Stimulated activated CD4-positive, alpha-beta T cell treated with anti-CD3 and anti-CD28 coated beads, TNF-alpha, amount 100 ng/mL, for 24 hours (primary cell): Measurements from ENCODE around the gene TULP3.

Experiments
- DNase-seq, 3 experiments: peaks; one replicate each; pipeline ENCODE4 v3.0.0-alpha.2; 2020; ENCODE audit warnings: low read depth in 3 of 3

TULP3 gene

GRCh38 chr12:2925322-2925995 lies 34.8 kb downstream of the TULP3 start:
- no peak for DNase-seq

- no peak for DNase-seq
These were observed 40.2 kb downstream of the TULP3 start for GRCh38 chr12:2930865-2931264.

DNA sequence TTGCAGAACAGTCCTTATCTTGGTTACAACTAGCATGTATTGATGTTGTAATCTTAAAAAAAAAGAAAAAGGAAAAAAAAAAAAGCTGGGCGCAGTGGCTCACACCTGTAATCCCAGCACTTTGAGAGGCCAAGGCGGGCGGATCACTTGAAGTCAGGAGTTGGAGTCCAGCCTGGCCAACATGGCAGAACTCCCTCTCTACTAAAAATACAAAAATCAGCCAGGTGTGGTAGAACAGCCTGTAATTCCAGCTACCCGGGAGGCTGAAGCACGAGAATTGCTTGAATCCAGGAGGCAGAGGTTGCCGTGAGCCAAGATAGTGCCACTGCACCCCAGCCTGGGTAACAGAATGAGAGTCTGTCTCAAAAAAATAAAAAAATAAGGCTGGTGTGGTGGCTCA lies 42.9 kb downstream of the TULP3 start:
- DNase-seq = no peak

DNA sequence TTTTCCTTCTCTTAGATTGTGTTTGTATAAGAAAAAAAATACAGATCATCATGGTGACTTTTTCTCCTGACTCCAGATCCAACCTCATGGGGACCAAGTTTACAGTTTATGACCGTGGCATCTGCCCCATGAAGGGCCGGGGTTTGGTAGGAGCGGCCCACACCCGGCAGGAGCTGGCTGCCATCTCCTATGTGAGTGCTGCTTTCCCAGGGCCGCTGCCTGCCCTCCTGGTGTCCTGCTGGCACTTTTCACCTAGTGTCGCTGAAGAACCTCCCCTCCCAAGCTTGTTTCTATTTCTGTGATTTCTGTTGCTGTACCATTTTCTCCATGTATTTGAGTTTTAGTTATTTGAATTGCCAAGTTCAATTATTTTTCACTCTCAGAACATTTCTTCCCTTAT lies 43.7 kb downstream of the TULP3 start:
- no peak for DNase-seq

DNA sequence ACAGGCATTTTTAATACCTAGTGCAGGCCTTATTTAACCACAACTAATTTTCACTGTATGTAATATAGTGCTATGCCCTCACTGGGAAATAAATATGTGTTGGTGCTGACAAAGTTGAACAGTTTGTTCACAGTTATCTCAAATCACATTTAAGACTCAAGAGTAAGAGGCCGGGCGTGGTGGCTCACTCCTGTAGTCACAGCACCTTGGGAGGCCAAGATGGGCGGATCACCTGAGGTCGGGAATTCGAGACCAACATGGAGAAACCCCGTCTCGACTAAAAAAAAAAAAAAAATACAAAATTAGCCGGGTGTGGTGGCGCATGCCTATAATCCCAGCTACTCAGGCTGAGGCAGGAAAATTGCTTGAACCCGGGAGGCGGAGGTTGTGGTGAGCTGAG lies 45.6 kb downstream of the TULP3 start:
- DNase-seq = no peak

- DNase-seq = no peak
These were observed 46.8 kb downstream of the TULP3 start for GRCh38 chr12:2937500-2937899.

DNA sequence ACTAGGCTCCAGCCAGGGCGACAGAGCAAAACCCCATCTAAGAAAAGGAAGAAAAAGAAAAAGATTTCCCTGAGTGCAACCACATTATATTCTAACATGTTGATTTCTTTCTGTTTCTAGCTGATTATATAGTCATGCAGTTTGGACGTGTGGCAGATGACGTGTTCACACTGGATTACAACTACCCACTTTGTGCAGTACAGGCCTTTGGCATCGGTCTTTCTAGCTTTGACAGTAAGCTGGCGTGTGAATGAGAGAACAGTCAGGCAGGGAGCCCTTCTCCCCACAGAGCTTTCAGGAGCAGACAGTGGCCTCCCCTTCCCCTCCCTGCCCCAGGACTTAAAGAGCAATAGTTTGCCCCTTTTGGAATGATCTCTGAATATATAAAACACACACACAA lies 48.5 kb downstream of the TULP3 start:
- DNase-seq = no peak

GRCh38 chr12:2940564-2940963 lies 49.9 kb downstream of the TULP3 start:
- no peak for DNase-seq

DNA sequence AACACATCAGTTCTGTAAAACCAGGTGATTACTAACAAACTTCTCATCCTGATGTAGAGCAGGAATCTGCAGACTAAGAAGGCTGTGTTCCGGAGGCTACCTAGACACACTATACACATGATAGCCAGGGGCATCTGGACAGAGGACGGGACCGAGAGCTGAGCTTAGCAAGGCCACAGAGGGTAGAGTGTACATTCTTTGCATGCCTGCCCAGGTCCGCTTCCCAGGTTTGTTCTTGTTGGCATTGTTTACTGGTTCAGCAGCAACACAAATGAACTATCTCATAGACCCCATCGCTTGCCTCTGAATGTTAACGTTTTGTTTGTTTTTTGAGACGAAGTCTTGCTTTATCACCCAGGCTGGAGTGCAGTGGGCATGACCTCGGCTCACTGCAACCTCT lies 50.8 kb downstream of the TULP3 start:
- no peak for DNase-seq

- peak; percentile 11 to 56 (median 36) for DNase-seq
These were observed 53.8 kb downstream of the TULP3 start for GRCh38 chr12:2944401-2945047.

DNA sequence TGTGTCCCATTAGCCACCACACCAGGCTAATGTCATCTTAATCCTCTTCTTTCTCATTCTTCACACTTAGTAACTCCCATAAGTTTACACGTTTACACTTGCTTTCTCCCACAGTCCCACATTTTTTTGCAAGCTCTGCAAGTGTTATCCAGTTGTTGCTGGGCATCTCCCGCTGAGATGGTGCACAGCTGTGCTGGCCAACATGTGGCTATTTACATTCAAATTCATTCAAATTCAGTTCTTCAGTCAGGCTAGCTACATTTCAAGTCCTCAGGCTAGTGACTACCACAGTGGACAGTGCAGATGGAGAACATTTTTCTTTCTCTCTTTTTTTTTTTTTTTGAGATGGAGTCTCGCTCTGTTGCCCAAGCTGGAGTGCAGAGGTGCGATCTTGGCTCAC lies 58.7 kb downstream of the TULP3 start:
- no peak for DNase-seq

DNA sequence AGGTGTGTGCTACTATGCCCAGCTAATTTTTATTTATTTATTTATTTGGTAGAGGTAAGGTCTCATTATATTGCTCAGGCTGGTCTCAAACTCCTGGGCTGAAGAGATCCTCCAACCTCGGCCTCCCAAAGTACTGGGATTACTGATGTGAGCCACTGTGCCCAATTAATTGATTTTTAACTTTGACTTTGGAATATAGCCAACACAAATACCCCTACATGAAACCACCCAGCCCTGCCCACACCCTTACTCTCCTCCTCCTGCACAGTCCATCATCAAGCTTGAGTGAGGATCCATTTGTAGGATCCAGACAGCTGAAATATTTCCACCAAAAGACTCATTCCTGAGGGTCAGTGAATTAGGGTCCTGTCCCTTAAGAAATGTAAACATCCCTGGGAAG lies 65.2 kb downstream of the TULP3 start:
- DNase-seq = no peak

DNA sequence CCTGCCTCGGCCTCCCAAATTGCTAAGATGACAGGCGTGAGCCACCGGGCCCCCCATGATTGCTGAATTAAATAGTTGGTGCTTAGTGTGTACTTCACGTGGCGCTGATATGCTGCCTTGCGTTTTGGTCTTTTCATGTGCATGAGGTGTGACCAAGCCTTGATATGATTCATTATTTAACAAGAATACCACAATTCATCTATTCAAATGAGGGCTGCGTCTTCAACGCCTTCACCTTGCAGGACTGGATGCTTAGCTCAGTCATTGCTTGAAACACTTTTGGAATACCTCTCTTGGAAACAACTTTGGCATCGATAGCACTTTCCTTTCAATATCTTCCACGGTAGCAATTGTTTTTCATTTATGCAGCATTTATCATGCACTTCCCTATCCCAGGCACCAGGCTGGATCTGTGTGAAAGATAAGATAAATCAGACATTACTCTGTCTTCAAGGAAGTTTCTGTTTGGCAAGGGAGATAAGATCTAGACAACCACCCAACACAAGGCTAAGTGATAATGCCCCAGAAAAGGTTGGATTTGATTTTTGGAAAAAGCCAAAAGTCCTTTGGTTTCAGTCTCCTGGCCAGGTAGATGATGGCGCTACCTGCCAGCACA lies 67.2 kb downstream of the TULP3 start:
- DNase-seq = no peak

DNA sequence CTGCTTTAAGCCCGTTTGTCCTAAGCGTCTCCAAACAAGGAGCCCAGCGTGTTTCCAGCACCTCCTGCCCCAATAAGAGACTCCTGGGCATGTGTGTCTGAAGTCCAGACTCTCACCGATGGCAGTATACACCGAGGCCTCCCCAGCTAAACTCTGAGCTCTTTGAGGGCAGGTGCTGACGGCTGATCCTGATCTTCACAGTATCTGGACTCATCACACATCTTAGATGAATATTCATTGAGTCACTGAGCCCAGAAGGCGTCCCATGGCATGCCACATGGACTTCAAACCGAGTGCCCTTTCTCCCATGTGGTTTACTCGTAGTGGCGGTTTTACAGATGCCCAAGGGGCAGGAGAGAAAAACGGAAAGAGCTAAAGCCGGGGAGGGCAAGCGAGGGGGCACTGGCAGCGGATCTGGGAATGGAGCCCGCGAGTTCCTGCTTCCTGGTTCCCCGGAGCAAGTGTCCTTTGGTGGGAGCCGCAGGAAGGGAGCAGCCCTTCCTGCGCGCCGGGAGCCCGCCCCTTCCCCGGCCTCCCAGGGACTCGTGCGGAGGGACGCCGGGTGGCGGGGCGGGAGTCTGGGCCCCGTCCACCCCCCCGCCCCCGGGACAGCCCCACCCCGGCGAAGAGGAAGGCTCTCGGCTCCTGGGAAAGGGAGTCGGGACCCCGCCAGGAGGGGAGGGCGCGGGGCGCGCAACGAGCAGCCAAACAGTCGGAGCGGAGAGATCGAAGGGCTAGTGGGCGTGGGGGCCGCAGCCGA lies 67.9 kb downstream of the TULP3 start:
- peak in 1 of 3 experiments; percentile 4 for DNase-seq

- DNase-seq = peak in 1 of 3 experiments; percentile 35
These were observed 68.5 kb downstream of the TULP3 start, which contains the start of gene TEAD4 for GRCh38 chr12:2959192-2959504. TSS of gene TEAD4 (plus strand) at chr12:2959397.

GRCh38 chr12:2959505-2960389 lies 69.1 kb downstream of the TULP3 start:
- DNase-seq = peak in 1 of 3 experiments; percentile 16

DNA sequence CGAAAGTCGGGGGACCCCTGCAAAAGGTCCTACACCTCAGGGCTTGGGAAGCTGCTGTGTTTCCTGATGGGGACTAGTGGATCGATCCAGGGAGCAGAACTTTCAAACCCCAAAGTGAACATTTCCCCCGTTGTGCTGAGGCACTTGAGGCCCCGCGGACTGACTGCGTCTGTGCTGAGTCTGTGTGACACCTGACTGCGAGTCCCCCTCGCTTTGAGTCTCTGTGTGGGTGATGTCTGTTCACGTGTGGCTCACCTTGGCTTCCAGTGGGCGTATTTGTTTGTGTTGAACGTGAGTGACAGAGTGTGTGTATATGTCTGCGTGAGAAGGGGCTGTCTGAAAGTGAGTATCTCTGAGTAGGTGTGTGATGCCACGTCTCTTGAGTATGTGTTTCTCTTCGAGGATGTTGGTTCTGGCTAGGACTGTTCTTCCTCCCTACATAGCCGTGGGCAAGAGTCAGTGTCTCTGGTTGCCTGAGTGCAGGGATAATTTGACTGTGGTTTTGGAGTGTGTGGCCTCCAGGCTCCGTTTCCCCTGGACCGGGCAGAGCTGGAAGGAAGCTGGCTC lies 69.8 kb downstream of the TULP3 start:
- DNase-seq = peak in 1 of 3 experiments; percentile 11

DNA sequence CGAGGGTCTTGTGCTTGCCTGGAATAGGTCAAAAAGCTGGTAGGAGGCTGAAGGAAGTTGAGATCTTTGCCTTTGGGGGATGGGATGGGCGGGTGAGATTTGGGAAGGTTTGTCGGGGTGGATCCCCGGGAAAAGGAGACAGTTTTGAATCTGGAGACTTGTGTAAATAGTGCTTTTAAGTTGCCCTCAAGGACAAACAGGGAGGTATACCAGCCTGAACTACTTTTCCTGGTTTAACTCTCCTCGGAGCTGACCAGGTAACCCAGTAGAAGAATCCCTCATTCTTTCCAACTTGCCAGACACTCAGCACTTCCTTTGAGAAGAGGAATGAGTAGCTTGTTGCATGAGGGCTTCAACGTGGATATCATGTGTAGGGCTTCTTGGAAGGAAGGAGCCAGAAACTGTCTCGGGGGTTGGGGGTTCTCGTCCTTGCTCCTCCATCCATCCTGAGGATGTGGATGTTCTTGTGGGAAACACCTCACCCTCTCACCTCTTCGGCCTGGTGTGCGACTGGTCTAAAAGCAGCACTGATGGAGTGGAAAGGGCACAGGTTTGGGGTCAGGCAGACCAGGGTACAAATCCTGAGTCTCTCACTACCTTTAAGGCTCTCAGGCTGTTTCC lies 70.4 kb downstream of the TULP3 start:
- no peak for DNase-seq

- DNase-seq = no peak
These were observed 71.0 kb downstream of the TULP3 start for GRCh38 chr12:2961705-2962104.

GRCh38 chr12:2963154-2963759 lies 72.6 kb downstream of the TULP3 start:
- no peak for DNase-seq
